Glomerular endothelial cell (primary cell): Measurements from ENCODE around the gene OR13C8. TPM values are rescaled to one million over a fixed set of nuclear protein-coding genes. Genes with fewer than 3 reads are reported as not detected.
"Not testable (repeated sequence)": the region's sequence is repeated elsewhere in the genome, so short reads cannot be mapped to it uniquely, and the experiment has no call there.

Experiments used
- DNase-seq: peaks from one replicate; pipeline ENCODE4 v3.0.0-alpha.2; 2011; ENCODE audit warnings: low read depth, low spot score; ENCODE audit errors: extremely low read depth
- total RNA-seq: library from RNA; depleted of rRNA; stranded (reverse); fragments of >200 nt; gene quantifications from 2 replicates; pipeline ENCODE4 v1.2.3, GENCODE V29; 2015

OR13C8 gene, protein sequence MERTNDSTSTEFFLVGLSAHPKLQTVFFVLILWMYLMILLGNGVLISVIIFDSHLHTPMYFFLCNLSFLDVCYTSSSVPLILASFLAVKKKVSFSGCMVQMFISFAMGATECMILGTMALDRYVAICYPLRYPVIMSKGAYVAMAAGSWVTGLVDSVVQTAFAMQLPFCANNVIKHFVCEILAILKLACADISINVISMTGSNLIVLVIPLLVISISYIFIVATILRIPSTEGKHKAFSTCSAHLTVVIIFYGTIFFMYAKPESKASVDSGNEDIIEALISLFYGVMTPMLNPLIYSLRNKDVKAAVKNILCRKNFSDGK
- not detected in 2 replicates for total RNA-seq

- DNase-seq: no peak
Observed at GRCh38 chr9:104568868-104569267, at the start of gene OR13C8. Gene OR13C8, plus strand, starts transcription at chr9:104569168. Its CDS starts 0 bp downstream, at chr9:104569168.

GRCh38 chr9:104520241-104520640 lies 48.7 kb upstream of the OR13C8 start:
- DNase-seq: not testable (repeated sequence)

DNA sequence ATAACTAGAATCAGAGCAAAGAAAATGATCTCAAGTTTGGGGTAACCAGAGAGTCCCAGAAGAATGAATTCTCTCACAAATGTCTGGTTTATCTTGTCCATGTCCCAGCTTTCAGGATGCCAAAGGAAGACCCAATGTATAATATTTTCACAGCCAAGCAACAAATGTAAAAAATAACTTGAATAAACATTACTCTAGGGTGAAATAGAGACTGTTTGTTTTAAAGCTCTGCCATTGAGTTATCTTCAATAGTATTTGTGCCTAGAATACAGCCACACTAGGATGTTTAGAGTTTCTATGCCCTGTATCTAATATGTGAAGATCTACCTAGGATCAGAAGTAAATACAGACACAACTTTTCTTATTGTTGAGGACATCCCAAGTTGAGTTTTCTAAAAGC lies 41.9 kb upstream of the OR13C8 start, which contains the start of gene OR13C4:
TSS of gene OR13C4 (minus strand) at position 101 of the 400 bp plus-strand sequence. CDS start at position 101, 0 bp downstream.
- DNase-seq: no peak

DNA sequence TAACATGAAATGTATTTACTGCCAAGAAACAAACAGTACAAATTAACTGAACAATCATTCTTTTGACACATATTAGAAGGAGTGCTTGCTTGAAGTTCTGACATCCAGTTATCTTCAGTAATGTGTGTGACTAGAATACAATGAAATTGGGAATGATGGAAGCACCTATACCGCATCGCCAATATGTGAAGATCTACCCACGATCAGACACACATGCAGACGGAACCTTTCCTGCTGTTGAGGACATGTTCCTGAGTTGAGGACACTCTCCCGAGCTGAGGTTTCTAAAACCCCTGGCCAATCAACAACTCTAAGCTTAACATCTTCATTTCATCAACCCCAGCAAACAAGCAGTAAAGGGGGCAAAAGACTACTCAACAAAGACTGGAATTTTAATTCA lies 32.2 kb upstream of the OR13C8 start, which contains the start of gene OR13C3:
TSS of gene OR13C3 (minus strand) at position 101 of the 400 bp plus-strand sequence. CDS start 133 bp downstream, outside the sequence.
- DNase-seq: no peak

- no peak for DNase-seq
Observed at GRCh38 chr9:104539275-104539674, 29.7 kb upstream of the OR13C8 start.

DNA sequence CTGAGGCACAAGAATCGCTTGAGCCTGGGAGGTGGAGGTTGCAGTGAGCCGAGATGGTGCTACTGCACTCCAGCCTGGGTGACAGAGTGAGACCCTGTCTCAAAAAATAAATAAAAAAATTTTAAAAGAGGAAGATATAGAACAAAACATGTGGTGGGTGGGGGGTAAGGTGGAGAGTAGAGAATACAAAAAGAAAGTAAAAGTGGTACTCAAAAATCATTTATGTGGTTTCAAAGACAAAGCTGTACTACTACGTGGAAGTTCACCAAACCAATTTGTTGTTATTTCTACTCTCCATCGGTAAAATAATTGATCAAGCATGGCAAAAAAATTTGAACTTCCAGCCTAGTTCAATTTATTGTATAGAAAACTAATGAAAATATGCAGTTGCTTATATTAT lies 24.3 kb upstream of the OR13C8 start:
- DNase-seq: no peak

- DNase-seq: no peak
Observed at GRCh38 chr9:104553261-104553660, 15.7 kb upstream of the OR13C8 start.

DNA sequence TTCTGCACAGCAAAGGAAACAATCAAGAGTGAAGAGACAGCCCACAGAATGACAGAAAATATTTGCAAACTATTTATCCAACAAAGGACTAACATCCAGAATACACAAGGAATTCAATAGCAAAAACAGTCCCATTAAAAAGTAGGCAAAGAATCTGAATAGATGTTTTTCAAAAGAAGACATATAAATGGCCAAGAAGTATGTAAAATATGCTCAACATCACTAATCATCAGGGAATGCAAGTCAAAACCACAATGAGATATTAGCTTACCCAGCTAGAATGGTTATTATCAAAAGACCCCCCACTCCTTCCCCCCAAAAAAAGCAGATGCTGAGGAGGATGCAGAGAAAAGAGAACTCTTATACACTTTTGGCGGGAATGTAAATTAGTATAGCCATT lies 13.4 kb upstream of the OR13C8 start:
- DNase-seq: no peak

DNA sequence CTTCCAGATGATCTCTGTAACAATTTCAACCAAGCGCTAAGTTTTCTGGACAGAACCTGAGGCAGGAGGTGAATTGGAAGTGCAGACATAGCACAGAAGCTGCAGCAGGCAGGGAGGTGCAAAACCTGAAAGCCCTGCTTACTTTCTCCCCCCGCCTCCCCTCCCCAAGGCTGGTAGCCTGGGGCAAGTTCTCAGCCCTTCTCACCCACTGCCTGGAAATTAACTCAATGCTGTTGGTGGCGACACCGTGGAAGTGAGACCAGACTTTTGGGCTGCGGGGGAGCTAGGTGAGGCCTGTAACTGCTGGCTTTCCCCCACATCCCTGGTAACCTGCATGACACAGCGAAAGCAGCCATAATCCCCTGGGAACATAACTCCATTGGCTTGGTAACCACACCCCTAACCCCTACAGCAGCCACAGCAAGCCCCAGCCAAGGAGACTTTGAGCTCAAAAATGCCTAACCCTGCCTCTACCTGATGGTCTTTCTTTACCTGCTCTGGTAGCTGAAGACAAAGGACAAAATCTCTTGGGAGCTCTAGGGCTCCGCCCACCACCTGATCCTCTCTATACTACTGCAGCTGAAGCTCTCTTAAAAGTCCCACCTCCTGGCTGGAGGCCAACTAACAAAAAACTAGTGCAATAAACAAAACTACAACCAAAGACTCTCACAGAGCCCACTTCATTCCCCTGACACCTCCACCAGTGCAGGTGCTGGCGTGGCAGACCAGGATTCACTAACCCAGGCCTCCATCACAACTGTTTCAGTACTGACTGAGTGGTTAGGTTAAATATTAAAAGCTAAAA lies 11.9 kb upstream of the OR13C8 start:
- DNase-seq: no peak

DNA sequence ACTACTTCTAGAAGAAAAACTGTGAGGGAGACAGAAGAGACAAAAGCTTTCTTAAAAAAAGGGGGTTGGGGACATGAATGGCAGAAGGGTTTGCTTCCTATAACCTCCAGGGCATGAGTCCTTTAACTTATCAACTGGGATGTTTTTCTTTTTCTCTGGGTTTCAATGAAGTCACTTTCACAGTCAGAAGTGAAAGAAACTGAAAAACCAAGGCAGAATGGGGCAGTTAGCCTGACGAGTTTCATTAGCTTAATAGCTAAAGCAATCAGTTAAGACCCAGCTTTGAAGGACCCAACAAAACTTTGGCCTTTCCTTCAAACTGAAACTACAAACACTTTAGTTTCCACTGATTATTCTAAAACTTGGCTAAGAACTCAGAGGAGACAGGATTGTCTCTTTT lies 4.6 kb upstream of the OR13C8 start:
- no peak for DNase-seq

DNA sequence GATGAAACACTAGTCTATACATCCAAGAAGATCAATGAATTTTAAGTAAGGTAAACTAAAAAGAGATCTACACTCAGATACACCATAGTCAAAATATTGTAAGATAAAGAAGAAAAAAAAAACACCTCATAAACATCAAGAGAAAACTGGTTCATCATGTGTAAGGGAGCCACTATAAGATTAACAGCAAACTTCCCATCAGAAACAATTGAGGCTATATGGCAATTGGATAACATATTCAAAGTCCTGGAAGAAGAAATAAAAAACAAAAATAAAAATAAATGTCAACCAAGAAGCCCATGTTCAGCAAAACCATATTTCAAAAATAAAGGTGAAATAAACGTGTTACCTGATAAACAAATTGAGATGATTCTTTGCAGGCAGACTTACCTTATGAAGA lies 3.6 kb downstream of the OR13C8 start:
- no peak for DNase-seq

DNA sequence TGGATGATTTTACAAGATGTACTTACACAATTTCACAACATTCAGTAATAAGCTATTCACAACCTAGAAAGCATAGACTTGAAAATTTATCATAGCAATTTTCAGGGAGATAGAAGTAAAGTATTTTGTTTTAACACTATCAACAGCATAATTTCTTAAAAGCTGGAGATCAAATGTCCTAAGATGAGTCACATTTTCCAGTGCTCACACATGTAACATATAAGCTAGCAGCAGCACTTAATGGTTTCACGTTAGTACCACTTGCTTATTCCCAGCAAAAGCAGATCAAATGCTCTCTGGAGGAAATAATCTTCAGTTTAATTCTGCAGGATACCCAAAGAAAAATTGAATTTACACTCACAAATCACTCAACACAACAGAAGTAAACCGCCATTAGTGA lies 6.5 kb downstream of the OR13C8 start:
- no peak for DNase-seq

- no peak for DNase-seq
Observed at GRCh38 chr9:104577263-104577662, 8.3 kb downstream of the OR13C8 start.

GRCh38 chr9:104580562-104580961 lies 11.6 kb downstream of the OR13C8 start:
- no peak for DNase-seq

GRCh38 chr9:104586496-104587180 lies 17.7 kb downstream of the OR13C8 start:
- DNase-seq: no peak

GRCh38 chr9:104589626-104590025 lies 20.7 kb downstream of the OR13C8 start:
- no peak for DNase-seq

DNA sequence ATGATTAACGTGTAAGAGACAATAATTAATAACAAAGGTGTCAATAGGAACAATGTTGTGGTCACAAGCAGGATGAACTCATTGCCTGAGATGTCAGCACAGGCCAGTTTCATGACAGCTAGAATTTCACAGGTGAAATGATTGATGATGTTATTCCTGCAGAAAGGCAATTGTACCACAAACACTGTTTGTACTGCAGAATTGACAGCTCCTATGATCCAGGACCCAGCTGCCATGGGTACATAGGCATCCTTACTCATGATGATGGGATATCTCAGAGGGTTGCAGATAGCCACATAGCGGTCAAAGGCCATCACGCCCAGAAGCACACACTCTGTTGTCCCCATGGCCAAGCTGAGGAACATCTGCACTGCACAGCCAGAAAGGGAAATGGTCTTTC lies 29.8 kb downstream of the OR13C8 start:
- not testable (repeated sequence) for DNase-seq

DNA sequence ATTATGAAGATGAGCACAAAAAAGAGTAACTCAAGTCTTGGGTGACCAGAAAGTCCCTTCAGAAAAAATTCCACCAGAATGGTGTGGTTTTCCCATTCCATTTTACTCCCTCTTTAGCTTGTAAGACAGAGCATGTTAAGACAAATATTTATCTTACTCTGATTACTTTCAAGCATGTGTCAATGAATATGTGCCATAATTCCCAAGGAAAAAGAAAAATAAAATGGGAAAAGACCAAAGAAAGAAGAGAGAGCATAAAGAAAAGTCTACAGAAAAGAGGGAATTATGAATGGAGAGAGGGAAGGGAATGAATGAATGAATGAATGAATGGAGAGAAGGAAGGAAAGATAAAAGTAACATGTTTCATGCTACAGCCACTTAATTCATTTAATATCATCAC lies 30.3 kb downstream of the OR13C8 start, which contains the start of gene OR13C5:
TSS of gene OR13C5 (minus strand) at position 101 of the 400 bp plus-strand sequence. CDS start at position 101, 0 bp downstream.
- not testable (repeated sequence) for DNase-seq

GRCh38 chr9:104604801-104605200 lies 35.8 kb downstream of the OR13C8 start:
- DNase-seq: no peak

GRCh38 chr9:104605527-104605926 lies 36.6 kb downstream of the OR13C8 start, which contains the start of gene OR13C2:
Gene OR13C2, minus strand, starts transcription at chr9:104605627. Its CDS starts 0 bp downstream, at chr9:104605627.
- not testable (repeated sequence) for DNase-seq

DNA sequence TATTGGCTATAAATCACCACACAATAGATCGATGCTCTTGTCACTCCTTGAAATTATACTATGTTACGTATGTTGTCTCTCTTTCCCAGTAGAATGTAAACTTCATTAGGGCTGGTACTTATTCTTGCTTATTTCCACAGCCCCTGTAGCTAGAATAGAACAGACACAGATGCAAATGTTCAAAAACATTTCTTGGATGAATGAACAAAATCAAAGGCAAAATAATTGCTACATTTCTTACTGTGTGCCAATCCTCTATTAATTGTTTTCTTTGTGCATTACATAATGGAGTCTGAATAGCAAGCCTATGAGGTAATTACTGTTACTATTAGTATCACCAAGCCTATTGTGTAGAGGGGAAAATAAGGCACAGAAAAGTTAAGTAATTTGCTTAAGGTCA lies 37.2 kb downstream of the OR13C8 start:
- no peak for DNase-seq
